Vagina (tissue), 2 donors: ENCODE measurements around the gene RASA4. TPM values are rescaled to one million over a fixed set of nuclear protein-coding genes. Genes with fewer than 3 reads are reported as not detected.
A peak's percentile ranks its signal among the peaks of the same experiment; 100 is the strongest.
"Not testable (repeated sequence)": the region's sequence is repeated elsewhere in the genome, so short reads cannot be mapped to it uniquely, and the experiment has no call there.

ENCODE experiments used
- DNase-seq, 2 donors: peaks; one replicate each; pipeline ENCODE4 v3.0.0-alpha.2; 2017; ENCODE audit errors: extremely low spot score in 2 of 2
- H3K27ac ChIP-seq: fragments of 200-600 bp; sonication (generic); one replicate; pipeline ENCODE4 v1.5.1; 2019
- H3K27me3 ChIP-seq: fragments of 200-600 bp; sonication (generic); one replicate; pipeline ENCODE4 v1.5.1; 2019
- H3K36me3 ChIP-seq, 2 donors: fragments of 200-600 bp; sonication (generic); one replicate each; pipeline ENCODE4 v1.5.1; 2017 to 2019
- H3K4me1 ChIP-seq: fragments of 200-600 bp; sonication (generic); one replicate; pipeline ENCODE4 v1.5.1; 2019
- H3K4me3 ChIP-seq, 2 donors: fragments of 200-600 bp; sonication (generic); 1 replicate in 1 of 2; 2 replicates in 1 of 2; pipeline ENCODE4 v1.5.1; 2016 to 2019
- H3K9me3 ChIP-seq: fragments of 200-600 bp; sonication (generic); one replicate; pipeline ENCODE4 v1.5.1; 2019
- CTCF ChIP-seq, 3 experiments: fragments of 450-650 bp in 2 of 3; fragments of 200-600 bp in 1 of 3; sonication (generic) in 1 of 3; IDR thresholded peaks; one replicate each; pipeline ENCODE4 v1.5.1; 2017 to 2019; ENCODE audit warnings: antibody characterized with exemption in 3 of 3, mild to moderate bottlenecking in 2 of 3, moderate library complexity in 2 of 3
- POLR2AphosphoS5 ChIP-seq, 2 donors: sonication (generic); formaldehyde crosslinking; IDR thresholded peaks; one replicate each; pipeline ENCODE4 v1.9.0; 2017; ENCODE audit warnings: antibody characterized with exemption in 2 of 2, mild to moderate bottlenecking in 2 of 2, low read depth in 1 of 2; ENCODE audit not compliant: insufficient read depth in 1 of 2
- intact Hi-C: fragments of 100-400 bp; cut with DNase I; formaldehyde crosslinking; loops from one replicate; pipeline ENCODE4 v1.15.1; 2023
- total RNA-seq: library from RNA; depleted of rRNA; stranded (reverse); fragments of >200 nt; gene quantifications from one replicate; pipeline ENCODE4 v1.2.3, GENCODE V29; 2016

RASA4 gene
- total RNA-seq, 1 donor from 2014 or later: 85.7 TPM

GRCh38 chr7:102592477-102593019 lies 24.0 kb downstream of the RASA4 start:
- H3K4me3 ChIP-seq, DNase-seq, H3K36me3 ChIP-seq, H3K27ac ChIP-seq, intact Hi-C loops, H3K4me1 ChIP-seq, H3K27me3 ChIP-seq, H3K9me3 ChIP-seq: not testable (repeated sequence)

GRCh38 chr7:102589857-102590256 lies 26.7 kb downstream of the RASA4 start:
- DNase-seq, H3K4me1 ChIP-seq, H3K9me3 ChIP-seq, H3K27me3 ChIP-seq, H3K36me3 ChIP-seq, H3K4me3 ChIP-seq, H3K27ac ChIP-seq, intact Hi-C loops: not testable (repeated sequence)

GRCh38 chr7:102583495-102583894 lies 33.1 kb downstream of the RASA4 start:
- H3K36me3 ChIP-seq, DNase-seq, H3K4me1 ChIP-seq, H3K4me3 ChIP-seq, intact Hi-C loops, H3K9me3 ChIP-seq, H3K27ac ChIP-seq, H3K27me3 ChIP-seq: not testable (repeated sequence)

GRCh38 chr7:102581722-102582121 lies 34.8 kb downstream of the RASA4 start:
- H3K27ac ChIP-seq, DNase-seq, H3K4me3 ChIP-seq, H3K9me3 ChIP-seq, intact Hi-C loops, H3K36me3 ChIP-seq, H3K27me3 ChIP-seq, H3K4me1 ChIP-seq: not testable (repeated sequence)

DNA sequence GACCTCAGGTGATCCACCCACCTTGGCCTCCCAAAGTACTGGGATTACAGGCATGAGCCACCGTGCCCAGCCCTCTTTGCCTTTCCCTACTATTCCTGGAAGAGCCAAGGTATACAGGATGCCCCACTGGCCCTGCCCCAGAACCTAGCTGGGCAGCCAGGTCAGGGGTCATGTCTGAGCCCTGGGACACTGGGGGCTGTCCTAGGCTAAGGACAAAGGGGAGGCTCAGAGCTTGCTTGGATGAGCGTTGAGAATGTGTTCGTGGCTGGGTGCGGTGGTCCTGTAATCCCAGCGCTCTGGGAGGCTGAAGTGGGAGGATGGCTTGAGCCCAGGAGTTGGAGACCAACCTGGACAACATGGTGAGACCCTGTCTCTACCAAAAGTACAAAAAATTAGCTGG lies 38.1 kb downstream of the RASA4 start:
- DNase-seq, H3K4me3 ChIP-seq, intact Hi-C loops, H3K36me3 ChIP-seq, H3K4me1 ChIP-seq, H3K27ac ChIP-seq, H3K27me3 ChIP-seq, H3K9me3 ChIP-seq: not testable (repeated sequence)

GRCh38 chr7:102577315-102578240 lies 39.0 kb downstream of the RASA4 start:
- peak in 1 of 2 donors; percentile 18 for DNase-seq
- H3K36me3 ChIP-seq, H3K4me1 ChIP-seq, H3K27ac ChIP-seq, intact Hi-C loops, H3K9me3 ChIP-seq, H3K4me3 ChIP-seq, H3K27me3 ChIP-seq: not testable (repeated sequence)

DNA sequence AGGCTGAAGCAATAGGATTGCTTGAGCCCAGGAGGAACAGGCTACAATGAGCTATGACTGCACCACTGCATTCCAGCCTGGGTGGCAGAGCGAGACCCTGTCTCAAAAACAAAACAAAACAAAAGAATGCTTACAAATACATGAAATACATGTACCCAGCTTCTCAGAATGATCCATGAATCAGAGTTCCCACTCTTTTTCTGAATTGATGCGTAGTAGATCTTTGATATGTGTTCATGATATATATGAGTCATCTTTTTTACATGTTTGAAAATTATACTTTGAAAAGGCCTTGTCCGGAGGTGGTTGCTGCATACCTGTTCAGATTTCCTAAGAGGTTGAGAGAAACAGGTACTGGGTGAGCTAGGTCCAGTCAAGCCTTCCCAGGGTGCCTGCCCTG lies 40.2 kb downstream of the RASA4 start:
- H3K4me3 ChIP-seq, DNase-seq, H3K4me1 ChIP-seq, H3K36me3 ChIP-seq, H3K27ac ChIP-seq, H3K27me3 ChIP-seq, H3K9me3 ChIP-seq, intact Hi-C loops: not testable (repeated sequence)

DNA sequence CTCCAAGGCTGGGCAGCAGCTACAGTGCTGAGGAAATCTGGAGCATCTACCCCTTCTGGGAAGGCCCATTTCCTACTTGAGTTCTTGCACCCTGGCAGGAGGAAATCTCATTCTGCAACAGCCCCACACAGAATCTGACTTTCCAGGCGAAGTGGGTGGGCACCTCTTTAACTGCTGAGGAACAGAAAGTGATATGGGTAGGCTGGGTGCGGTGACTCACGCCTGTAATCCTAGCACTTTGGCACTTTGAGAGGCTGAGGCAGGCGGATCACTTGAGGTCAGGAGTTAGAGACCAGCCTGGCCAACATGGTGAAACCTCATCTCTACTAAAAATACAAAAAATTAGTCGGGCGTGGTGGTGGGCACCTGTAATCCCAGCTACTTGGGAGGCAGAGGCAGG lies 41.9 kb downstream of the RASA4 start:
- H3K4me3 ChIP-seq, intact Hi-C loops, H3K4me1 ChIP-seq, H3K27ac ChIP-seq, H3K27me3 ChIP-seq, H3K9me3 ChIP-seq, H3K36me3 ChIP-seq, DNase-seq: not testable (repeated sequence)

- H3K36me3 ChIP-seq, H3K27me3 ChIP-seq, H3K4me1 ChIP-seq, intact Hi-C loops, H3K9me3 ChIP-seq: not testable (repeated sequence)
- DNase-seq: peak; percentile 89 to 96
- TF ChIP-seq POLR2AphosphoS5 (IDR thresholded peaks at IDR 0.05; ENCODE audit: insufficient read depth in 1 of 2, low read depth in 1 of 2): peak in 1 of 2 donors; percentile 38
- TF ChIP-seq CTCF (IDR thresholded peaks at IDR 0.05): peak in 1 of 3 experiments; percentile 81
- peak within 1 kb of the TSS; percentile 72 for H3K27ac ChIP-seq
- H3K4me3 ChIP-seq: peak within 1 kb of the TSS; percentile 65 to 79
These were observed 44.0 kb downstream of the RASA4 start, which contains the start of gene POLR2J3 for GRCh38 chr7:102572261-102573239. Gene POLR2J3 (minus strand): TSS chr7:102572583. CDS start chr7:102572521, 62 bp downstream.

- H3K36me3 ChIP-seq, H3K27ac ChIP-seq, H3K4me1 ChIP-seq, DNase-seq, H3K9me3 ChIP-seq, H3K27me3 ChIP-seq, H3K4me3 ChIP-seq, intact Hi-C loops: not testable (repeated sequence)
These were observed 47.9 kb downstream of the RASA4 start for GRCh38 chr7:102568620-102569019.

- H3K4me3 ChIP-seq, H3K27me3 ChIP-seq, H3K27ac ChIP-seq, intact Hi-C loops, H3K36me3 ChIP-seq, H3K4me1 ChIP-seq, DNase-seq, H3K9me3 ChIP-seq: not testable (repeated sequence)
These were observed 65.6 kb downstream of the RASA4 start, which contains the start of gene SPDYE2 for GRCh38 chr7:102550808-102551422. Gene SPDYE2 (plus strand): TSS chr7:102551226. CDS start chr7:102553256, 2,030 bp downstream.
